GM20431 (cell line): ENCODE measurements around the gene MACROH2A2.
"Not testable (repeated sequence)": the region's sequence is repeated elsewhere in the genome, so short reads cannot be mapped to it uniquely, and the experiment has no call there.

Experiments
- in situ Hi-C: fragments of 300-500 bp; cut with MseI, MboI; formaldehyde crosslinking; loops from one replicate; pipeline ENCODE4 v1.15.0; 2020; ENCODE audit warnings: low sequenced_read_pairs; ENCODE audit not compliant: unreplicated experiment

MACROH2A2 gene

DNA sequence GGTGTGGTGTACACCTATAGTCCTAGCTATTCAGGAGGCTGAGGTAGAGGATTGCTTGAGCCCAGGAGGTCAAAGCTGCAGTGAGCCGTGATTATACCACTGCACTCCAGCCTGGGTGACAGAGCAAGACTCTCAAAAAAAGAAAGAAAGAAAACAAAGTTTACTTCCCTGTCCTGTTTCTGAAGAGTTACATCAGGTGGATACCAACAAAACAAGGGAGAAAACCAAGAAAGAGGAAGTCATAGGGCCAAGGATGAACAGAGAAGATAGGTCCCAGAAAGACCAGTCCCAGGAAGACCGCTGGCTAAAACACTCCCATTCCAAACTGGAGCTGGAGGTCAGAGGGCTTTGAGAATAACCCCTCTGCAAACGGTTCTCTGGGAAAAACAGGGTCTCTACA, 13.5 kb downstream of the MACROH2A2 start:
- in situ Hi-C loops = no loop called here

DNA sequence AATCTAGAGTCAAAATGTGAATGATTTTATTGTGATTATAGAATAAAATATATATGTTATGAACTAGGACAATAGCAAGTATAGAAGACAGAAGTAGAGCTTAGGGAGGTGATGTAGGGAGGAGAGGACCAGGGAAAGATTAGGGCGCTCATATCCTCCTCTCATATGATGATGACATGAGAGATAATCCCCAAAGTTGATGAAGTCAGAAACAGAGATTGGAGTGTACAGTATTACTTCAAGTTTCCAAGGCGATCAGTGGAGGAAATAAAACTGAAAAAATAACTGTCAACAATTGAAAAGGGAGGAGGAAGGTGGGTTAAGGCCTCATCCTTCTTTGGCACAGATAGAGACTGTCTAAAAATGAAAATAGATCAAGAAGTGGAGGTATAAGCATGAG, 14.9 kb downstream of the MACROH2A2 start:
- in situ Hi-C loops = no loop called here

DNA sequence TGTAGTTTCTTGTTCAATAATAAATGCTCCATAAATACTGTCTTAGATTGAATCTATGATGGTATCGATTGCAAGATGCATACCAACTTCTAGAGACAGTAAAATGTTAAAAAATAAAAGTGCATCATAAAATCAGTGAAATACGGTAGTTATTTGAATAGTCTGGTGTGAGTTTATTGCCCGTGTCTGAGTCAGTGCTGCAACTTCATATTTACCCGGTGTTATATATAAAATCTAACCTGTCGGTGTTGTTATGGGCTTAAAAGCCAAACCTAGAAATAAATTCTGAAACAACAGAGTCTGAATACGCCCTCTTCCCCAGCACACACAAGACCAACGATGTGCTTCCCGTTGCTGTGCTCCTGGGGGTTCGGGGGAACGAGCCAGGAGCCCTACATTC, 16.3 kb downstream of the MACROH2A2 start:
- in situ Hi-C loops = no loop called here

DNA sequence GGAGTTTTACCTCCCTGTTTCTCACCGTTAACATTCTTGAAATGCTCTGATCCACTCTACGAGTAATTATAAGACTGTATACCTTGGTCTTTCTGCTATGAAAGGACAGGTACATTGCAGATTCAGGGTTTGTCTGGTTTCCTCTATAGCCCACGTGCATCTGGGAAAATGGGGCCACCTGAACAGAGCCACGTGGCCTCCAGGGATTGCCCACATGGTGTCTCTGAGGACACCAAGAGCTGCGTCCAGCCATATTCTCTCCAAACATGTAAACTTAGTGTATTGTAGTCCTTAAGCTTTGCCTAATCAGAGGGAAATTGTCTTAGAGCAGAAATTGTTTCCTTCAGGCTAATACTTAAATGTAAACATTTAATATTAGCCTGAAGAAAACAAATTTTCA, 16.7 kb downstream of the MACROH2A2 start:
- in situ Hi-C loops = no loop called here

DNA sequence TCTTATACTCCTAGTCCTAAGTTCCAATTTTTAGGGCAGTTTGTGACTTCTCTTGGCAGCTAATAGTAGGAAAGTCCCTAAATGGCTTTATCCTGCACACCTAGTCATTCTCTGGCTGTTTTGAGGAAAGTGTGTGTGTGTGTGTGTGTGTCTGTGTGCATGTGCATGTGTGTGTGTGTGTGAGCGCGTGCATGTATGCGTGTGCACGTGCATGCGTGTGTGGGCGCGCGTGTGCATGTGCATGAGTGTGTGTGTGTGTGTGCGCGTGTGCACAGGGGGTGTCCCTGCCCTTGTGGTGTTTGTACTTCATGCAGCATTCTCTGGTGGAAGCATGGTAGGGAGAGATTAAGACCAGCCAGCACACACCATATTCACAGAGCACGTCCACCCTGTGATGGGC, 18.2 kb downstream of the MACROH2A2 start:
- in situ Hi-C loops = no loop called here

DNA sequence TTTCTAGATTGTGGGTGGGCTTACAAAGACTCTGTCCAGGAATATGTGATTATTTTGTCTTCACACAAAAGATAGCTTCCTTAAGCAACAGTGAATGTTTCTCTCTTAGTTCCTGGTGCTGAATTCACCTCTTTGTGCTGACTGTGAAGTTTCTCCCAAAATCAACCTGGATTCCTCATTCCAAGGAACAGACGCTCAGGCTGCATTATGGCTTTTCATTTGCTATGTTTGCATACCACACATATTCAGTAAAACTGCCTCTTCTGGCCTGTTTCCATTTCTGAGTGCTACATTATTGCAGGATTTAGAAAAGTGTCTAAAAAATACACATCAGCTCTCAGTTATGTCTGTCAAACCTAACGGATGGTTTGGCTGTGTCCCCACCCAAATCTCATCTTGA, 21.5 kb downstream of the MACROH2A2 start:
- in situ Hi-C loops = no loop called here

DNA sequence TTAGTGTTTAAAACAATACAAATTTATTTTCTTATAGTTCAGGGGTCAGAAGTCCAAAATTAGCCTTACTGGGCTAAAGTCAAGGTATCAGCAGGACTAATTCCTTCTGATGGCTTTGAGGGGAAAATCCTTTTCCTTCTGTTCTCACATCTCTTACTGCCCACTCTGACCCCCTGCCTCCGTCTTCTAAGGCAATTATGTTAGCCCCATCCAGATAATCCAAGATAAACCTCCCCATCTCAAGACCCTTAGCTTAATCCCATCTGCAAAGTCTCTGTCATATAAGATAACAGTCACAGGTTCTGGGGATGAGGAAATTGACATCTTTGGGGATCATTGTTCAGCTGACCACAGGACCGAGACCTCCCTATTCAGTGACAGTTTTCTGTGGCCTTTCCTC, 22.3 kb downstream of the MACROH2A2 start:
- in situ Hi-C loops = no loop called here

DNA sequence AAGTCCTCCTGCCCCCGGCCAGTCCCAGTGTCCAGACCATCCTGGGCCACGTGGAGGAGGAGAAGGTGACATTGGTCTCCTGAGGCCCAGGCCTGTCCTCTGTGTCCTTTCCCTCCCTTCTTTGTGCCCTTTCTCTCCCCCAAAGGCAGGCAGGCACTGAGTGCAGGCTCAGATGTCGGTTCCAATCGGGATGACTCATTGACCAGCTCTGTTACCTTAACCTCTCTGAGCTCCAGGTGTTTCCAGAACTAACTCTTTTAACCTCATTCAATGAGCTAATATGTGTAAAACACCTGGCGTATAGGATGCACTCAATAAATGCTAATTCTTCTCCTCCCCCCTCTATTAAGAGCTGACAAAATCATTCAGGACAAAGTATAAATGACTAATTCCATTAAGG, 25.7 kb downstream of the MACROH2A2 start:
- in situ Hi-C loops = no loop called here

DNA sequence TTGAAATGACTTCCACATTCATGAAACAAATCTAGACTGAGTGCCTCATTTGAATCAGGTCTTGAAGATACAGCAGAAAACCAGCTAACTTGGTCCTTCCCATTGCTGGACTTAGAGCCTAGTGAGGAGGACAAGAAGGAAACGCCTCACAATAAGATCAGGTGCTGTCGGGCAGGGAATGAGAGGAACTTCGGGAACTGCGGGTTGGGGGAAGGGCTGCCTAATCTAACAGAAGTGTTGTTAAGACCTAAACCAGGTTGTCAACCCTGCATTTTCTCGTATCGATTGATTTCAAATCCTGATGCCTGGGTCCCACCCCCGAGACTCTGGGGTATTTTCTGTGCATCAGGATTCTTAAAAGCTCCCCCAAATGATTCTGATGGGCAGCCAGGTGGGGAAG, 26.3 kb downstream of the MACROH2A2 start:
- in situ Hi-C loops = no loop called here

DNA sequence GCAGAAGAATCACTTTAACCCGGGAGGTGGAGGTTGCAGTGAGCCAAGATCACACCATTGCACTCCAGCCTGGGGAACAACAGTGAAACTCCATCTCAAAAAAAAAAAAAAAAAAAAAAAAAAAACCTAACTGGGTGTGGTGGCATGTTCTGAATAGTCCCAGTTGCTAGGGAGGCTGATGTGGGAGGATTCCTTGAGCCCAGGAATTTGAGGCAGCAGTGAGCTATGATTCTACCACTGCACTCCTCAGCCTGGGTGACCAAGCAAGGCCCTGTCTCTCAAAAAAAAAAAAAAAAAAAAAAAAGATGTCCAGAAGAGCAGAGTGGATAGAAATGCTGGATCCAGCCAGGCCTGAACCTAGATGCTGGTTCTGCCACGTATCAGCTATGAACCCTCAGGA, 28.1 kb downstream of the MACROH2A2 start:
- in situ Hi-C loops = not testable (repeated sequence)

DNA sequence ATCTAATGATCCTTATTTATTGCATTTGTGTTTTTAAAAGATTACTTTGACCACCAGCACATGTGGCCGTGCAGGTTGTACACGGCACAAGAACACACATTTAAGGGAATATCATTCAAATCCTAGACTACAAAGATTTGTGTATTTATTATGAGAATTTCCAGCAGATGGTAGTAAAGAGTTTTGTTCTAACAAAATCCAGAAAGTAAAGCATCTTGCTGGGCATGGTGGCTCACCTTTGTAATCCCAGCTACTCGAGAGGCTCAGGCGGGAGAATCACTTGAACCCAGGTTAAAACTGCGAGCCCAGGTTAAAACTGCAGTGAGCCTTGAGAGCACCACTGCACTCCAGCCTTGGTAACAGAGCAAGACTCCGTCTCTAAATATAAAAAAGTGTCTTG, 31.5 kb downstream of the MACROH2A2 start:
- in situ Hi-C loops = no loop called here

DNA sequence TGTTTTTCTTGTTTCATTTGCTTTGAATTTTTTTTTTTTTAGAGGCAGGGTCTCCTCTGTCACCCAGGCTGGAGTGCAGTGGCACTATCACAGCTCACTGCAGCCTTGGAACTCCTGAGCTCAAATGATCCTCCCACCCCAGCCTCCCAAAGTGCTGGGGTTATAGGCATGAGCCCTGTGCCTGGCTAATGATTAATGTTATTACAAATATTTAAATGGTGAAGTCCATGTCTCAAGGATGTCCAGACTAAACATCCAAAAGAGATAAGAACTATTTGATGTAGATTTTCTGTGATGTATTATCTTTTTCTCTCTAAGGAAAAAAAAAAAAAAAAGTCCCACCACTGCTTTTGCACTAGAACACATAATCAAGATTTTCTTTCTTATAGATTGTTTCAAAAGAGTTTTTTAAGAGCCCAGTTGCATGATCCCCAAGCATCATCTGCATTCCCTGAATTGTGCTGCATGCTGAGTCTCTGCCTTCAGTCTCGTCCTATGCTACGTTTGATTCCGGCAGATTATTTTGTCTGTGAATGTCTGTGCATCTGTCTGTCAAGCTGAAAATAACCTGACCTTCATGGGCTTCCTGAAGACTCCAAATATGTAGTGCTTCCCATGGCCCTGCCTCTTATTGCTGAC, 33.4 kb downstream of the MACROH2A2 start:
- in situ Hi-C loops = no loop called here

DNA sequence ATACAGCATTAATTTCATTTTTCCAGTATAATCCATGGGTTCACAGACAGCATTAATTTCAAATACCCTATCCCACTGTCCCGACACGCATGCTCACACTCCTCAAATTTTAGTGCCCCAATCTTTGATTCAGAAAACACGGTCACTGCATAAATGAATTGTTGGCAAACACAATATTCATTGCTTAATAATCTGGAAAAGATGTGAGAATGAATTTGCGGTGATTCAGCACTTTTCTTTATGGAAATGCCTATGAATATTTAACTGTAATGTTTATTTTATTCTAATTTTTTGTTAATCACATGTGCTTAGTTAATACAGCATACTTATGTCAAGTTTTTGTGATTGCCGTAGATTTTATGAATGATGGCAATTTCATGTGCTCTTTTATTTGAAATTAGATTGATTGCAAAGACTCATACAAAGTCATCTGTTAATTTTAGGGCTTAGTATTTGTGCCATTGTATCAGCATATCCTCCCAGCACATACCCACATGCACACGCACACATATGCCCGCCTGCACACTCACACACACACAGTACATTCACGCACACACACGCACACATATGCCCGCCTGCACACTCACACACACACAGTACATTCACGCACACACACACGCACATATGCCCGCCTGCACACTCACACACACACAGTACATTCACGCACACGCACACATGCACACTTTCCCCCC, 35.1 kb downstream of the MACROH2A2 start:
- in situ Hi-C loops = no loop called here

DNA sequence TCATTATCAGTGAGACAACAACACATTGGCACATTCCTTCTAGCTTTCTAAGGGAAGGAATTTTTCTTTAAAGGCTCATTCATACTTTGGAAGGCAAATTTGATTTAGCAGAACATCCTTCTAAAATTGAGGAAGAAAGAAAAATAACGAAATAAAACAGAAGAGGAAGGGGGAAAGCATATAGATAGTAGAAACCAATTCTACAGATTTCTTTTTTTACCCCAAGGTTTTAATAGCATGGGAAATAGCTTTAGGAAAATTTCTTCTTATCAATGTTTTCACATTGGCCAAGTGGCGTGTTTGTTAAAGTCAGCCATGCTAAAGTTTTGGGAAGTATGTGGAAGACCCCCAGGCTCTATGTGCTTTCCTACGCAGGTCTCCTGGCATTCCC, 35.7 kb downstream of the MACROH2A2 start:
- in situ Hi-C loops = no loop called here

DNA sequence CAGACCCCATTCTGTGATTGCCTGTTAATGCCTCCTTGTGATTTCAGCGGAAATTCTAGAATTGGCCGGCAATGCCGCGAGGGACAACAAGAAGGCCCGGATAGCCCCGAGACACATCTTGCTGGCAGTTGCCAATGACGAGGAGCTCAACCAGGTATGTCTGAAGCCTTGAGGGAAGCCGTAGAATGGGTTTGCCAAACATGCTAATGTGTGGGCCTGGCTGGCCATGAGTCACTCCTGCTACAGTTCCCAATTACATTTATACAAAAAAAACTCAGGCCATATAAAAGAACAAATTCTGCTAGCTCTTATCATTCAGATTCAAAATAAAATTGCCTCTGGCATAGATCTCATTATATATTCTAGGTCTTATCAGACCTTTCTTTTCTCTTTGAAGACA, 37.4 kb downstream of the MACROH2A2 start:
- in situ Hi-C loops = no loop called here

DNA sequence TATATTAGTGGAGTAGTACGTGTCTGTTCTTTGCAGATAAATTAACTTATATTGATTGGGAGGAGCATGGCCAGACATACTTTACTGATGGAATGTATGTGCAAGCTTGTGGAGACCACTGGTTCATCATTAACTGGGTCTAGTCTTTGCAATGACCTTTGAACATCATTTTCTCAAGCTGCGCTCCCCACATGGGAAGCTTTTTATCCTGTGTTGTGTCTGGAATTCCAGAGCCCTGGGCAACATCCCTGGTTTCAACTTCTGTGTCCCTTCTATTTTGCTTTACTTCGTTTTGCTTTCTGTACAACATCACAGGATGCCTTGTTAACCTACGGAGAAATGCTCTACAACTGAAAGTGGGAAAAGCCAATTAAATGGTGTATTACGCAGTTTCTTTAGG, 38.3 kb downstream of the MACROH2A2 start:
- in situ Hi-C loops = no loop called here

DNA sequence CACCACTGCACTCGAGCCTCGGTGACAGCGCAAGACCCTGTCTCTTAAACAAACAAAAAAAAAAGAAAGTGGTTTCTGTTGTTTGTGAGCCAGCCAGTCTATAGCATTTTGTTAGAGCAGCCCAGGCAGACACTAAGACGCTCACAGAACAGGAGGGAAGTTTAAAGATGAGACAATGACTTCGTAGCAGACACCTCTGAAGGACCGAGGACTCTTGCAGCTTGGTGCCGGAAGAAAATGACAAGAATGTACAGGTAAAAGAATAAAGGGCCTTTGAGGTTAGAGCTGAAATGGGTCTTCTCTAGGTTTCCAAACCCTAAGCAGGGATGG, 39.7 kb downstream of the MACROH2A2 start:
- in situ Hi-C loops = no loop called here

DNA sequence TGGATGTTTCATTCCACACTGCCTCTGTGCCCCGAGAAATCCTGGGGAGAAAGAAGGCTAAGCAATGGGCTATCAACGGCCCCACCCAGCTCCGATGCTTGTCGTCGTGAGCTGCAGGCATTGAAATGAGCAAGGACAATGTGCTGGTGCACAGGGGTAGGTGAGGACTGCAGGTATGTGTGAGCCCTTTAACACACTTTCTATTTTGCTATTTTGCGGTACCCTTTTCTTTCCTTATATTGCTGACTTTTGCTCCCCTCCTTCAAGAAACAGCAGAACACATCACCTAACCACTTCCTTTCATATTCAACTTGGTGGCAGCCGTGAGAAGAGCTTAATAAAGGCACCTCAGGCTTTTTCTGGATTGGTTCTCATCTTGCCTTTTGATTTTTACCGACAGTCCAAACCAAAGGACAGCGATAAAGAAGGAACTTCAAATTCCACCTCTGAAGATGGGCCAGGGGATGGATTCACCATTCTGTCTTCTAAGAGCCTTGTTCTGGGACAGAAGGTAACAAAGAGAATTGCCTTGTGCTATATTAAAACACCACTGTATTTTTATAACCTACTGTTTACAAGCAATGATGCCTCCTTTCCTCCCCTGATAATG, 40.8 kb downstream of the MACROH2A2 start:
- in situ Hi-C loops = no loop called here

DNA sequence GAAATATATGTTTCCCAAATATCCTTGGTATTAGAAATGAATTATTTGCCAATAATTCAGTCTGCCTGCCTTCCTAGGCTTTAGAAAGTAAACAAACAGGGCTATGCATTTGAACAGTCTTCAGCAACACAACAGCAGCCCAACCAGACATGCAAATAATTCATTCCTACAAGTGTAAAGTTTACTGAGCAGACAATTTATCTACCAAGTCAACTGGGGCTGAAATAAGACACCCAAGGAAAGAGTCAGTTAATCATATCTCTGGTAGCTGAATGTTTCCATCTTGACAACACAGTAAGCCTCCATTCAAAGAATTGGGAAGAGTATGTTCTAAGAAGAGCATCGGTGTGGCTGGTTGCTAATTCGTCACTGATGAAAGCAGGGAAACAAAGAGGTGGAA, 41.6 kb downstream of the MACROH2A2 start:
- in situ Hi-C loops = no loop called here

DNA sequence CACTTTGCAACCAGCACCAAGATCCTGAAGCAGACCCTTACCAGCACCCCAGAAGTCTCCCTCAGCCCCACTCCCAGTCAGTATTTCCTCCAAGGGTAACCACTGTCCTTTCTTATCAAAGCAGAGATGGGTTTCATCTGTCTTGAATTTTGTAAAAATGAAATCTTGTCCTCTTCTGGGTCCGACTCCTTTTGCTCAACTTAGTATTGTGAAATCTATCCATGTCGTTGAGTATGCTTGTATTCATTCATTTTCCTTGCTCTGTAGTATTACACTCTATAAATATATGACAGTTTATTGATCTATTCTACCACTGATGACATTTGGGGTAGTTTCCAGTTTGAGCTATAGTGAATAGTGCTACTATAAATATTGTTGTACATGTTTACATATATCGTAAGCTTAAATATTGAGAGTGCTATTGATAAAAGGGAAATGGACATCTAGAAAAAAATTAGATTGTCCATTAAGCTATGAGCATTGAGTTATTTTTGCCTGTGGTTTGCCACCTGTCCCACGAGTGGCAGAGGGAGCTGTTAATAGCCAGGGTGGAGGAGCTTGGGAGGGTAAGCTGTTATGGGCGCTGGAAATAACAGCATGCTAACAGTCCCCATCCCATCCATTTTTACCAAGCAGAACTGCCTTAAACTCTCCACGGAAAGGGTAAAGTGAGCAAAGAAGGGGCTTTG, 43.5 kb downstream of the MACROH2A2 start:
- in situ Hi-C loops = no loop called here

DNA sequence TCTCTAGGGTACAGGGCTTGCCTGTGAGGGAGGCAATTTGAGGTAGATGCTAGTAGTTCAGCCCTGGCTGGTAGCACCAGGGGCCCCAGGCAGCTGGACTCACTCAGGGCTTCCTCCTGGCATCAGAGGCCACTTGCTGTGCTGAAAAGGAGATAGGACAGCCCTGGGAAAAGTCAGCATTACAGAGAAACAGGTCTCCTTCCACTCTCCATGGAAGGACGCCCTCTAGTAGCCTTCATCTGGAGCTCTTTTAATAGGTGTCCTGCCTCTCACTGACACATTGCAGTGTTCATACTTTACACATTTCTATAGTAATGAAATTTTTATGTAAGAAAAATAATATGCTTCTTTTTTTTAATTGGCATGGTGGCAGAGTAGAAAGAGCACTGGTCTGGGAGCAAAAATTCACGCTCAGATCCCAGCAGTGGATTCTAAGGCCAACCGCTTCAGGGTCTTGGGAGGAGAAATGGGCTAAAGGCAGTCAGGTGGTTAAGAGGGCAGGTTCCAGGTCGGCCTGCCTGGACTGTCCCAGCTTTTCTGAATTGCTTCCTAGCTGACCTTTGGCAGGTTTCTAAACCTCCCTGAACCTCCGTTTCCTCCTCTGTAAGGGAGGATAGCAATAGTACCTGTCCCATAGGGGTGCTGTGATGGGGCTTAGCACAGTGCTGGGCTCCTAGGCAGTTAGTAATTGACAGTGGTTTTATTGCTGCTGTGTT, 44.2 kb downstream of the MACROH2A2 start:
- in situ Hi-C loops = no loop called here
